Activated CD8-positive, alpha-beta memory T cell treated with anti-CD3 and anti-CD28 coated beads for 1 hour (primary cell): ENCODE measurements around the gene CRK.

Experiments used
- DNase-seq, 2 donors: peaks; one replicate each; pipeline ENCODE4 v3.0.0-alpha.2; 2020; ENCODE audit warnings: low read depth in 1 of 2; ENCODE audit errors: extremely low read depth in 1 of 2

CRK gene

GRCh38 chr17:1486802-1487695 lies 31.0 kb upstream of the CRK start:
- peak; percentile 66 to 68 for DNase-seq

DNA sequence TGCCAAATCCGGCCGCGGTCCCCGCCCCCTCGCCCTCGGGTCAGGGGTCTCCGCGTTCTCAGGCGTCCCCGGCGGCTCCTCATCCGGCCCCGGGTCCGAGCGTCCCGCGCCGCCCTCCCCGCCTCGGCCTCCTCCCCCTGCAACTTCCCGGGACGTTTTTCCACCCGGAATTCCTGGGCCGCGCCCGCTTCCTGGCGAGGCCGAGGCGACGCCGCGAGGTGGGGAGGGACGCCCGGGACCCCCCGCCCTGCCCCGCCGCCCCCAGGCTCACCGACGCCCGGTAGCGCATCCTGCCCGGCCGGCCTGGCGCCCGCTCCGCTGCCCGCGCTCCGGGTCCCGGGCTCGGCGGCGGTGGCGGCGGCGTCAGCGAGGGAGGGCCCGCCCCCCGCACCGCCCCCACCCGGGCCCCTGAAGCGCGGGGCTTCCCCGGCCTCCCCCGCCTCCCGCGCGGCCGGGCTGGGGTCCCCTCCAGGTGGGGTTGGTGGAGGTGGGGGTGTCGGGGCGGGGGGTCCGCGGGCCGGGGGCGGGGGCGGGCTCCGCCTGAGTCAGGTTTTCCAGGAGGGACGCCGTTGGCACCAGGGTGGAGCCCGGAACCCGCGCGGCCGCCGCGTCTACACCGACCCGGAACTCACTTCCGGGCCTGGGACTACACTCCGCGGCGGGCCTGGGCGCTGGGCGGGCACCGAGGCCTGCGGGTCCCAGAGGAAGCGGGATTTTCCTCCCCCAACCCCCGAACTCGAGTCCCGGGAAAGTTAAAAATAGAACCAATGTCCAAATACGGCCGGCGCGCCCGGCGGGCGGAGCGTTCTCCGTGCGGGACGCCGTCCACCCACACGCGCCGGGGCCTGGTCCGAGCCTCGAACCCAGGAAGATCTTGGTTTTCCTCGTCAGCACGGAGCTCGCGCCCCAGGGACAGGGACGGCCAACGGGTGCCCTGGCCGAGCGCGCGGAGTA lies 29.7 kb upstream of the CRK start:
- peak in 1 of 2 donors; percentile 52 for DNase-seq

- DNase-seq, result no peak
Measured at GRCh38 chr17:1484676-1485422, 28.8 kb upstream of the CRK start.

- DNase-seq, result no peak
Measured at GRCh38 chr17:1484060-1484535, 28.1 kb upstream of the CRK start.

GRCh38 chr17:1482680-1483079 lies 26.6 kb upstream of the CRK start:
- no peak for DNase-seq

- DNase-seq, result no peak
Measured at GRCh38 chr17:1481736-1482135, 25.7 kb upstream of the CRK start.

- DNase-seq, result no peak
Measured at GRCh38 chr17:1480747-1481465, 24.9 kb upstream of the CRK start.

GRCh38 chr17:1478418-1478817 lies 22.4 kb upstream of the CRK start:
- no peak for DNase-seq

DNA sequence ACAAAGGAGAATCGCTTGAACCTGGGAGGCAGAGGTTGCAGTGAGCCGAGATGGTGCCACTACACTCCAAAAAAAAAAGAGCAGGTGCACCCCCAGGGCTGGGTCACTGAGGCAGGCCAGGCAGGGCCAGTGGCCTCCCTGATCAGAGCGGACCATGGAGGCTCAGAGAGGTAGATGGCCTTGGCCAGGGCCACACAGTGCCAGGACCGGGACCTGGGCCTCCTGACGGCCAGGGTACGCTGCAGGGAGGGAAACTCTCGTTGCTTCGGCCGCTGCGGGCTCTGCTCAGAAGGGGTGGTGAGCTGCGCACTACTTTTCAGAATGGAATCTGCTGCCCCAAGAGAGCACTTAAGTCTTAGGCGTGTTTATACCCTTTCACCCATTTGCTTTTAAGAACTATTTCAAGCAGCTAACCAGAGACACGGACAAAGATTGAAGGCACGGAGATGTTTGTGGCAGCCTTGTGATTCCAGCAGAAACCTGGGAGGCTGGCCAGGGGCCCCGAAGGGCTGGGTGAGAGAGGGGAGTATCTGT lies 19.4 kb upstream of the CRK start:
- DNase-seq, result no peak

- DNase-seq, result no peak
Measured at GRCh38 chr17:1474402-1475189, 18.6 kb upstream of the CRK start.

GRCh38 chr17:1473841-1474240 lies 17.8 kb upstream of the CRK start:
- DNase-seq, result no peak

DNA sequence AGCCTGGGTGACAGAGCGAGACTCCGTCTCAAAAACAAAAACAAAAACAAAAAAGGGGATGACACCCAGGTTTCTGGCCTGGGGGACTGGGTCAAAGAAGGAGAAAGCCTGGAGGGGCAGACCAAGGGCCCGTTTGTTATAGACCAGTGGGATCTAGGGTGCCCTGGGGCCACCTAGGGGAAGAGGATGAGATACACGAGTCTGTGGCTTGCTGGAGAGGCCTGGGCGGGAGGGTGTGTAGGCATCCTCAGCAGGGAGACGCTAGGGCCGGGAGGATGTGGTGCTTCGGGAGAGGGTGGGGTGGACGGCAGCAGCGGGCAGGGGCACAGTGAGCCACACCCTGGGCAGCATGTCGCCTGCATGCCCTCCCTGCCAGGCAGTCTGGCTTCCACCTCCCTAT lies 17.1 kb upstream of the CRK start:
- DNase-seq, result no peak

GRCh38 chr17:1471911-1472821 lies 16.1 kb upstream of the CRK start:
- DNase-seq, result no peak

- no peak for DNase-seq
Measured at GRCh38 chr17:1471490-1471889, 15.5 kb upstream of the CRK start.

GRCh38 chr17:1470755-1471462 lies 14.9 kb upstream of the CRK start:
- no peak for DNase-seq

- DNase-seq, result no peak
Measured at GRCh38 chr17:1470071-1470754, 14.2 kb upstream of the CRK start.
